ENCODE measurements around the gene DLG5.

DLG5 gene

DNA sequence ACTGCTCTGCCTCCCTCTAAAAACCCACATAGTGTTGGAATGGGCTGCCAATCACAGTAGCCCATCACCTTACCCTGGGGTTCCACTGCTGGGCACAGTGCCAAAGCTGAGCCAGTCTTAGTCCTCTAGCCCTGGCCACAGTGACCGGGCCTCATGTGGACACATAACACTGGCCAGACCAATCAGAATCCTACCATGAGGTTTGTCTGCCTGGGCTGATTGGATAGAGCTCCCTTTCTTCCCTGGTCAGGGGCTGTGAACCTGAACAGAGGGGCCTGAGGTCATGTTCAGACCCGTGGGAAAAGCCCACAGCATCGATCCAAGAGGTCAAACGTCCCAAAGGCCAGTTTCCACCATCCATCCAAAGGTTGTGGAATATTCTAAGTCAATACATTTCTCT lies 6.1 kb downstream of the DLG5 start:
- Histone ChIP-seq H3K27me3 (replicated peaks; ENCODE audit: control insufficient read depth, insufficient read depth, low read length) (no peaks in the 10 kb centered on the region), H3K36me3 (ENCODE audit: control insufficient read depth, insufficient read depth, low read length) (no peaks in the 10 kb centered on the region)
- TF ChIP-seq, protein P1, sequence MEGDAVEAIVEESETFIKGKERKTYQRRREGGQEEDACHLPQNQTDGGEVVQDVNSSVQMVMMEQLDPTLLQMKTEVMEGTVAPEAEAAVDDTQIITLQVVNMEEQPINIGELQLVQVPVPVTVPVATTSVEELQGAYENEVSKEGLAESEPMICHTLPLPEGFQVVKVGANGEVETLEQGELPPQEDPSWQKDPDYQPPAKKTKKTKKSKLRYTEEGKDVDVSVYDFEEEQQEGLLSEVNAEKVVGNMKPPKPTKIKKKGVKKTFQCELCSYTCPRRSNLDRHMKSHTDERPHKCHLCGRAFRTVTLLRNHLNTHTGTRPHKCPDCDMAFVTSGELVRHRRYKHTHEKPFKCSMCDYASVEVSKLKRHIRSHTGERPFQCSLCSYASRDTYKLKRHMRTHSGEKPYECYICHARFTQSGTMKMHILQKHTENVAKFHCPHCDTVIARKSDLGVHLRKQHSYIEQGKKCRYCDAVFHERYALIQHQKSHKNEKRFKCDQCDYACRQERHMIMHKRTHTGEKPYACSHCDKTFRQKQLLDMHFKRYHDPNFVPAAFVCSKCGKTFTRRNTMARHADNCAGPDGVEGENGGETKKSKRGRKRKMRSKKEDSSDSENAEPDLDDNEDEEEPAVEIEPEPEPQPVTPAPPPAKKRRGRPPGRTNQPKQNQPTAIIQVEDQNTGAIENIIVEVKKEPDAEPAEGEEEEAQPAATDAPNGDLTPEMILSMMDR (IDR thresholded peaks at IDR 0.05; ENCODE audit: insufficient read depth, low read length, poor library complexity, severe bottlenecking) = no peak

DNA sequence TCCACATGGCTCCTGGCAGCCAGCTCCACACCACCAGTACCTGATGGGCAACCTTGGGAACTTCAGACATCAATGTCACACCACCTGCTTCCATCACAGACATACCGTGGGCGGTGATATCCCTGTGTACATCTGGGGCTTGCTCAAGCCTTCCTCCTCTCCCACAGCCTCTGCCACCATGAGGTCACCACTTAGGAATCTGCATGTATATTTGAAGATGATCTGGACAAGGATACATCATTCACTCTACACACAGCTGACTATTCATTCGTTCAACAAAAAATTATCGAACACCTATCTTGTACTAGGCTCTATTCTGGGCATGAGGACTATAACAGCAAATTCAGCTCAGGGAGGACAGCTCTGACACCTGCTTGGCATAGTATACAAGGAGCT lies 6.8 kb downstream of the DLG5 start:
- no peak overlapping the region for H3K4me3 ChIP-seq (replicated peaks; ENCODE audit: low read depth, low read length)
- H3K27me3 ChIP-seq (replicated peaks; ENCODE audit: control insufficient read depth, insufficient read depth, low read length) = no peaks in the 10 kb centered on the region
- TF ChIP-seq, protein P1 (IDR thresholded peaks at IDR 0.05; ENCODE audit: insufficient read depth, low read length, poor library complexity, severe bottlenecking) = no peak
- DNase-seq (ENCODE audit: extremely low read depth, insufficient read length) = no peak
- H3K36me3 ChIP-seq (ENCODE audit: control insufficient read depth, insufficient read depth, low read length) = no peaks in the 10 kb centered on the region

More for the DNA sequence above, 6.1 kb downstream of the DLG5 start:
- DNase-seq (ENCODE audit: extremely low read depth, insufficient read length) = no peak
- H3K4me3 ChIP-seq (replicated peaks; ENCODE audit: low read depth, low read length) = no peak overlapping the region

DNA sequence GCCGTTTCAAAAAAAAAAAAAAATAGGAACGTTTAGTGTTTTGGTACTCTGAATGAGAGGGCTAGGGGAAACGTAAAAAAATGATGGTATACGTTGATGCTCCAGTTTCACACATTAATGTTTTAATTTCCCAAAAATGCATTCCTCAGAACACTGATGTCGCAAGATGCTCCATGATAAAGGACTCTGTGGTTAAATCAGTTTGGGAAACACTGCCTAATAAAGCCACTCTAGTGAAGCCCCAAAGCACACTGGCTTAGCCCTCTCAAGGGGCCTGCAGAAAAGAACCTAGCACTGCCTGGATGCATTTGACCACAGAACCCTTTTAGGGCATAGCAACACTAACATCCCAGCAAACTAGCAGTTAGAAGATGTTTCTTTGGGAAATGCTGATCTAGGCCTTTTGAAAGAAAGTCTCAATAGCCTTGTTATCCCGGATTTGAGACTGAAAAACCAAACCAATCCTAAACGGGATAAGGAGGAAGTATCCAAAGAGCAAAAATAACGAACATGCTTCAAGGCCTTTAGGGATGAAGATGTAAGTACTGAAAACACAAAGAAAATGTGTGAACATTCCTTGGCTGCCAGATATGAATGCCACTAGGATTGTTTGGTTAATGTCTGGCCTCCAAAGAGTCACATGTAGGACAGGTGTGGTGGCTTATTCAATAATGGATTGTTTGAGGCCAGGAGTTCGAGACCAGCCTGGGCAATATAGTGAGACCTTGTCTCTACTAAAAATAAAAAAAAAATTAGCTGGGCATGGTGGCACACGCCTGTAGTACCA lies 11.0 kb downstream of the DLG5 start:
- Histone ChIP-seq H3K27me3 (replicated peaks; ENCODE audit: control insufficient read depth, insufficient read depth, low read length) (no peaks in the 10 kb centered on the region), H3K36me3 (ENCODE audit: control insufficient read depth, insufficient read depth, low read length) (no peaks in the 10 kb centered on the region), H3K4me3 (replicated peaks; ENCODE audit: low read depth, low read length) (no peak overlapping the region)
- DNase-seq (ENCODE audit: extremely low read depth, insufficient read length) = no peak
- TF ChIP-seq, protein P1 (IDR thresholded peaks at IDR 0.05; ENCODE audit: insufficient read depth, low read length, poor library complexity, severe bottlenecking) = no peak

DNA sequence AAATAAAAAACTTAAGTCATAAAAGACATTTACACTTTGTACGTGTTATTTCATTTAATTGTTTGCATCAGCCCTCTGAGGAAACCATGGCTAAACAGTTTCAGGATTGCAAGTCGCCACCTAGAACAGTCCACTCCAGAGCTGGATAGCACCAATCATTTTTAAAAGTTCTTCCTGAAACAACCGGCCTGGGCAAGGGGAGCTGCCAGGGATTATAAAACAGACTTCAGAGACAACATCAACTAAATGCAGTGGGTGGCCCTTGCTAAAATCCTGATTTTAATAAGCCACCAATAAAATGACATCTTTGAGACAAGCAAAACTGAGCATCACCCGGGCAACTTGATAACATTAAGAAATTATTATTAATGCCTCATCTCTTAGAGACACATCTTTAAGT lies 13.5 kb downstream of the DLG5 start:
- DNase-seq (ENCODE audit: extremely low read depth, insufficient read length) = no peak
- TF ChIP-seq, protein P1 (IDR thresholded peaks at IDR 0.05; ENCODE audit: insufficient read depth, low read length, poor library complexity, severe bottlenecking) = no peak
- Histone ChIP-seq H3K27me3 (replicated peaks; ENCODE audit: control insufficient read depth, insufficient read depth, low read length) (no peaks in the 10 kb centered on the region), H3K4me3 (replicated peaks; ENCODE audit: low read depth, low read length) (no peak overlapping the region), H3K36me3 (ENCODE audit: control insufficient read depth, insufficient read depth, low read length) (no peaks in the 10 kb centered on the region)

DNA sequence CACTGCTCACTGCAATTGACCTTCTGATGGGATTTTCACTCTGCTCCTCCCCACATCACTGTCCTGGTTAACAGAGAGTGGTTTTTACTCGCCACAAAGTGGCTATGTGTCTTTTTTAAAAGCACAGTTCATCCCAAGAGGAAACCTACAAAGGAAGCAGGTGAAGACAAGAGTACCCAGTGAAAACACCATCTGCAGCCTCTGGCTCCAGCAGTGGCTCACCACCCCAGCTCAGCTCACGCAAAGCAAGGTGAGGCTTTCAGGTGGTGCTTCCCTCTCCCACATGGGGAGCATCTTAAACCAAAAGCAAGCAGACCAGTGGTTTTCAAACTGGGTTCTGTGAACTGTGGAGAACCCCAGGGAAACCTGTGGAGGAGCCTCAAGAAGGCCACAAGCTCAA lies 14.0 kb downstream of the DLG5 start:
- Histone ChIP-seq H3K4me3 (replicated peaks; ENCODE audit: low read depth, low read length) (no peak overlapping the region), H3K36me3 (ENCODE audit: control insufficient read depth, insufficient read depth, low read length) (no peaks in the 10 kb centered on the region), H3K27me3 (replicated peaks; ENCODE audit: control insufficient read depth, insufficient read depth, low read length) (no peaks in the 10 kb centered on the region)
- TF ChIP-seq, protein P1 (IDR thresholded peaks at IDR 0.05; ENCODE audit: insufficient read depth, low read length, poor library complexity, severe bottlenecking) = no peak
- DNase-seq (ENCODE audit: extremely low read depth, insufficient read length) = no peak

Measured in GM06990 (cell line).